ENCODE results near the gene PARD3B. TPM values are rescaled to one million over a fixed set of nuclear protein-coding genes. Genes with fewer than 3 reads are reported as not detected.

The PARD3B gene
- total RNA-seq, 1 donor from 2014 or later = 0.66 TPM

GRCh38 chr2:204795156-204795555, 249.9 kb downstream of the PARD3B start:
- H3K4me3 Mint-ChIP-seq (ENCODE audit: unreplicated experiment) = no peak overlapping the region
- TF ChIP-seq, protein P1, sequence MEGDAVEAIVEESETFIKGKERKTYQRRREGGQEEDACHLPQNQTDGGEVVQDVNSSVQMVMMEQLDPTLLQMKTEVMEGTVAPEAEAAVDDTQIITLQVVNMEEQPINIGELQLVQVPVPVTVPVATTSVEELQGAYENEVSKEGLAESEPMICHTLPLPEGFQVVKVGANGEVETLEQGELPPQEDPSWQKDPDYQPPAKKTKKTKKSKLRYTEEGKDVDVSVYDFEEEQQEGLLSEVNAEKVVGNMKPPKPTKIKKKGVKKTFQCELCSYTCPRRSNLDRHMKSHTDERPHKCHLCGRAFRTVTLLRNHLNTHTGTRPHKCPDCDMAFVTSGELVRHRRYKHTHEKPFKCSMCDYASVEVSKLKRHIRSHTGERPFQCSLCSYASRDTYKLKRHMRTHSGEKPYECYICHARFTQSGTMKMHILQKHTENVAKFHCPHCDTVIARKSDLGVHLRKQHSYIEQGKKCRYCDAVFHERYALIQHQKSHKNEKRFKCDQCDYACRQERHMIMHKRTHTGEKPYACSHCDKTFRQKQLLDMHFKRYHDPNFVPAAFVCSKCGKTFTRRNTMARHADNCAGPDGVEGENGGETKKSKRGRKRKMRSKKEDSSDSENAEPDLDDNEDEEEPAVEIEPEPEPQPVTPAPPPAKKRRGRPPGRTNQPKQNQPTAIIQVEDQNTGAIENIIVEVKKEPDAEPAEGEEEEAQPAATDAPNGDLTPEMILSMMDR (IDR thresholded peaks at IDR 0.05; ENCODE audit: partially characterized antibody, unreplicated experiment) = no peak

DNA sequence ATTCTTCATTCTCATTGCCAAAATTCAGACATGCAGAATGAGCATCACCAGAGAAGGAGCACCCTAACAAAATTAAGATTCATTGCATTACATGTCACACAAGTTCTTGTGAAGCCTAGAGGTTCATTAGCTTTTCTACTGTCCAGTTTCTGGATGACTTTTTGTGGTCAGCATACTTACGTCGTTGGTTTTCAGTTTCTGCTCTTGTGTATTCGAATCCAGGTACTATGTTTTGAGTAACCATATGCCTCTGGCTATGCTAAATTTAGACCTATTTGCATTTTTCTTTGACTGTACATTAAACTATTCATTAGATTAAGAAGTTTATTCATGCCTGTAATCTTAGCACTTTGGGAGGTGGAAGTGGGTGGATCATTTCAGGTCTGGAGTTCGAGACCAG, 251.3 kb downstream of the PARD3B start:
- Mint-ChIP-seq H3K4me1 (ENCODE audit: low read depth, unreplicated experiment) (no peaks in the 10 kb centered on the region), H3K27me3 (ENCODE audit: unreplicated experiment) (peaks cover 2% of the 10 kb centered on the region), H3K4me3 (ENCODE audit: unreplicated experiment) (no peak overlapping the region), H3K27ac (ENCODE audit: unreplicated experiment) (no peak overlapping the region), H3K36me3 (ENCODE audit: unreplicated experiment) (no peaks in the 10 kb centered on the region), H3K9me3 (ENCODE audit: unreplicated experiment) (no peaks in the 10 kb centered on the region)
- TF ChIP-seq, protein P1 (IDR thresholded peaks at IDR 0.05; ENCODE audit: partially characterized antibody, unreplicated experiment) = no peak
- no peak for DNase-seq

More at GRCh38 chr2:204795156-204795555, 249.9 kb downstream of the PARD3B start:
- Mint-ChIP-seq H3K27me3 (ENCODE audit: unreplicated experiment) (peaks cover 2% of the 10 kb centered on the region), H3K27ac (ENCODE audit: unreplicated experiment) (no peak overlapping the region), H3K4me1 (ENCODE audit: low read depth, unreplicated experiment) (no peaks in the 10 kb centered on the region), H3K36me3 (ENCODE audit: unreplicated experiment) (no peaks in the 10 kb centered on the region), H3K9me3 (ENCODE audit: unreplicated experiment) (no peaks in the 10 kb centered on the region)
- DNase-seq = no peak

DNA sequence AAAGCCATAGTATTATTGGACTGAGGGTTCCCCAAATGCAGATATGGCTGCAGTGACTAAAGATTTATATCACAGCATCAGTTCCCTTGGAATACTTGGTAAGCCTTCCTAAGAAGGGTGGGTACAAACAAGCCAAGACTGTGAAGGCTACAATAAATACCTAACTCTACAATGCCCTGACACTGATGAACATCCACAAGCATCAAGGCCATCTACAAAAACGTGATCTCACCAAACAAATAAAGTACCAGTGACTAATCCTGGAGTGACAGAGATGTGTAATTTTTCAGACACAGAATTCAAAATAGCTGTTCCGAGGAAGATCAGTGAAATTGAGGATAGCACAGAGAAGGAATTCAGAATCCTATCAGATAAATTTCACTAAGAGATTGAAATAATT, 254.5 kb downstream of the PARD3B start:
- H3K4me1 Mint-ChIP-seq (ENCODE audit: low read depth, unreplicated experiment) = no peaks in the 10 kb centered on the region
- H3K27ac Mint-ChIP-seq (ENCODE audit: unreplicated experiment) = no peak overlapping the region
- DNase-seq = no peak
- H3K36me3 Mint-ChIP-seq (ENCODE audit: unreplicated experiment) = no peaks in the 10 kb centered on the region
- TF ChIP-seq, protein P1 (IDR thresholded peaks at IDR 0.05; ENCODE audit: partially characterized antibody, unreplicated experiment) = no peak
- peaks cover 2% of the 10 kb centered on the region for H3K27me3 Mint-ChIP-seq (ENCODE audit: unreplicated experiment)
- H3K9me3 Mint-ChIP-seq (ENCODE audit: unreplicated experiment) = no peaks in the 10 kb centered on the region
- H3K4me3 Mint-ChIP-seq (ENCODE audit: unreplicated experiment) = no peak overlapping the region

- Mint-ChIP-seq H3K27me3 (ENCODE audit: unreplicated experiment) (no peaks in the 10 kb centered on the region), H3K4me3 (ENCODE audit: unreplicated experiment) (no peak overlapping the region), H3K4me1 (ENCODE audit: low read depth, unreplicated experiment) (no peaks in the 10 kb centered on the region), H3K27ac (ENCODE audit: unreplicated experiment) (no peak overlapping the region), H3K9me3 (ENCODE audit: unreplicated experiment) (no peaks in the 10 kb centered on the region), H3K36me3 (ENCODE audit: unreplicated experiment) (peaks cover 9% of the 10 kb centered on the region)
- TF ChIP-seq, protein P1 (IDR thresholded peaks at IDR 0.05; ENCODE audit: partially characterized antibody, unreplicated experiment) = no peak
- DNase-seq = no peak
Observed at GRCh38 chr2:204808494-204808893, 263.2 kb downstream of the PARD3B start.

DNA sequence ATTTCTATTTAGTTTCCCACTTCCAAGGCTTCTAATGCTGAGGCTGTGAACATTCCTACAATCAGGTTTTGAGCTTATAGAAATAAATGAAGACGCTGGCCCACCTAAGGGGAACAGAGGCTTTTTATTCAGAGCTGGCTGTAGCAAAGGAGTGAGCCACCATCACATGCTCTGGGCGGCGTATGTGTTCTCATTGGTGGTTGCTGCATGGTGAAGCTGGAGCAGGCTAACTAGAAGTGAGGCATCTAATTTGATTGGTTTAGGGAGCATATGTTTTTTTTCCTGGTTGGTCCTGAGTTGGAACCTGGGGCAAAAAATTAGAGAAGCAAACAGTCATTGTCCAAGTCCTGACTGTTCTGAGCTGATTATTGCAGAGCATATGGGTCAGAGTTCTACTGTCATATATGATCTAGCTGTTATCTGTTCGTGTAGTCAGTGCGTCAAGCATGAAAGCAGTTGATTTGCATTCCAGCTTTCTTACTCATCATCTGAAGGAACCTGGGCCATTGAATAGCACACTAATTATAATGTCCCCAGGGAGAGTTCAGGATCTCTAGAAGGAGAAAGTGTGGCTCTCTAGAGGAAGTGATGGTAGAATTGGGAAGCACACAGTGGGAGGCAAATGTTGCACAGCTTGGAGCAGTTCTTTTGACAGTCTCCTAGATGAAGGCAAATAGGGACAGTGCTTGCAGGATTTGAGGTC, 279.6 kb downstream of the PARD3B start:
- Mint-ChIP-seq H3K27me3 (ENCODE audit: unreplicated experiment) (peaks cover 3% of the 10 kb centered on the region), H3K9me3 (ENCODE audit: unreplicated experiment) (no peaks in the 10 kb centered on the region), H3K36me3 (ENCODE audit: unreplicated experiment) (peaks cover 9% of the 10 kb centered on the region), H3K27ac (ENCODE audit: unreplicated experiment) (no peak overlapping the region), H3K4me1 (ENCODE audit: low read depth, unreplicated experiment) (peaks cover 17% of the 10 kb centered on the region), H3K4me3 (ENCODE audit: unreplicated experiment) (no peak overlapping the region)
- TF ChIP-seq, protein P1 (IDR thresholded peaks at IDR 0.05; ENCODE audit: partially characterized antibody, unreplicated experiment) = no peak
- no peak for DNase-seq
